H1 (cell line): Measurements from ENCODE around the gene LY9.

Source experiments
- CEBPB ChIP-seq: IDR thresholded peaks from 2 replicates; pipeline ENCODE4 v1.6.1; 2012; ENCODE audit warnings: low read depth, low read length
- CTCF ChIP-seq, 3 experiments: IDR thresholded peaks; 1 replicate in 2 of 3; 2 replicates in 1 of 3; pipeline versions ENCODE4 v1.5.1 to v1.6.1; 2011; ENCODE audit warnings: low read length in 3 of 3, mild to moderate bottlenecking in 3 of 3, inconsistent platforms in 2 of 3, low read depth in 1 of 3, moderate library complexity in 1 of 3; ENCODE audit not compliant: insufficient read depth in 1 of 3; ENCODE audit errors: control extremely low read depth in 1 of 3
- EGR1 ChIP-seq: IDR thresholded peaks from 2 replicates; pipeline ENCODE4 v1.6.1; 2011; ENCODE audit warnings: low read depth, low read length, borderline replicate concordance
- GABPA ChIP-seq: IDR thresholded peaks from 2 replicates; pipeline ENCODE4 v1.6.1; 2011; ENCODE audit warnings: mild to moderate bottlenecking, low read length, moderate library complexity, borderline replicate concordance; ENCODE audit not compliant: insufficient read depth
- HDAC2 ChIP-seq, 2 experiments: fragments of 300-600 bp in 1 of 2; sonication (generic) in 1 of 2; IDR thresholded peaks; 2 replicates each; pipeline ENCODE4 v1.6.1; 2011 to 2012; ENCODE audit warnings: low read depth in 2 of 2, low read length in 2 of 2, mild to moderate bottlenecking in 2 of 2, moderate library complexity in 2 of 2, borderline replicate concordance in 1 of 2, inconsistent platforms in 1 of 2
- POLR2AphosphoS5 ChIP-seq: IDR thresholded peaks from 2 replicates; pipeline ENCODE4 v1.6.1; 2011; ENCODE audit warnings: low read depth, low read length
- RAD21 ChIP-seq, 2 experiments: IDR thresholded peaks in 1 of 2; conservative IDR thresholded peaks in 1 of 2; 2 replicates each; pipeline ENCODE4 v1.6.1; 2011; ENCODE audit warnings: low read depth in 2 of 2, low read length in 2 of 2, improper control_type of control experiment in 1 of 2, inconsistent platforms in 1 of 2, mild to moderate bottlenecking in 1 of 2, moderate library complexity in 1 of 2
- SP1 ChIP-seq: IDR thresholded peaks from 2 replicates; pipeline ENCODE4 v1.6.1; 2011; ENCODE audit warnings: low read depth, low read length
- YY1 ChIP-seq: IDR thresholded peaks from 2 replicates; pipeline ENCODE4 v1.6.1; 2011; ENCODE audit warnings: low read depth, mild to moderate bottlenecking, low read length

- TF ChIP-seq CEBPB (no peak), EGR1 (no peak), HDAC2 (IDR thresholded peaks at IDR 0.05; ENCODE audit: borderline replicate concordance in 1 of 2, low read depth in 2 of 2, low read length in 2 of 2) (no peak), GABPA (no peak), POLR2AphosphoS5 (no peak), CTCF (IDR thresholded peaks at IDR 0.05; ENCODE audit: control extremely low read depth in 1 of 3, insufficient read depth in 1 of 3, low read depth in 1 of 3, low read length in 3 of 3) (no peak), RAD21 (IDR thresholded peaks at IDR 0.05 in 1 of 2, conservative IDR thresholded peaks at IDR 0.05 in 1 of 2; ENCODE audit: low read depth in 2 of 2, low read length in 2 of 2) (no peak), YY1 (no peak), SP1 (no peak)
Measured at GRCh38 chr1:160818207-160818937, 22.4 kb downstream of the LY9 start.
